HEK293T (cell line): Measurements from ENCODE around the gene CALCB.

Source experiments
- CTCF ChIA-PET: fragments of 350-600 bp; formaldehyde crosslinking; extraction: SDS; loops from one replicate; lab custom pipeline; 2021; ENCODE audit warnings: antibody characterized with exemption, inconsistent platforms; lab: Yijun Ruan, JAX
- POLR2A ChIA-PET: fragments of 350-600 bp; formaldehyde crosslinking; extraction: SDS; loops from one replicate; lab custom pipeline; 2020; ENCODE audit warnings: antibody characterized with exemption, inconsistent platforms; lab: Yijun Ruan, JAX
- DNase-seq: peaks from one replicate; pipeline ENCODE4 v3.0.0; 2012; ENCODE audit warnings: mixed read lengths; ENCODE audit errors: extremely low spot score
- ARNT ChIP-seq: fragments of 450-650 bp; IDR thresholded peaks from 2 replicates; pipeline ENCODE4 v1.6.1; 2017; ENCODE audit warnings: mild to moderate bottlenecking
- BHLHE40 ChIP-seq: fragments of 450-650 bp; IDR thresholded peaks from 2 replicates; pipeline ENCODE4 v1.6.1; 2016; ENCODE audit warnings: mild to moderate bottlenecking, moderate library complexity, borderline replicate concordance
- CTBP1 ChIP-seq: fragments of 450-650 bp; IDR thresholded peaks from 2 replicates; pipeline ENCODE4 v1.6.1; 2016; ENCODE audit warnings: borderline replicate concordance
- ELF4 ChIP-seq: fragments of 450-650 bp; IDR thresholded peaks from 2 replicates; pipeline ENCODE4 v1.6.1; 2017; ENCODE audit warnings: antibody characterized with exemption
- FOXA1 ChIP-seq: fragments of 450-650 bp; IDR thresholded peaks from 2 replicates; pipeline ENCODE4 v1.6.1; 2016; ENCODE audit warnings: mild to moderate bottlenecking
- FOXK2 ChIP-seq: fragments of 450-650 bp; IDR thresholded peaks from 2 replicates; pipeline ENCODE4 v1.6.1; 2016; ENCODE audit warnings: mild to moderate bottlenecking
- FOXM1 ChIP-seq: fragments of 450-650 bp; IDR thresholded peaks from 2 replicates; pipeline ENCODE4 v1.6.1; 2017; ENCODE audit warnings: mild to moderate bottlenecking, borderline replicate concordance
- HDGF ChIP-seq: fragments of 450-650 bp; IDR thresholded peaks from 2 replicates; pipeline ENCODE4 v1.6.1; 2017; ENCODE audit warnings: antibody characterized with exemption, borderline replicate concordance
- L3MBTL2 ChIP-seq: fragments of 450-650 bp; conservative IDR thresholded peaks from 2 replicates; pipeline ENCODE4 v1.6.1; 2016; ENCODE audit warnings: mild to moderate bottlenecking
- LEF1 ChIP-seq: fragments of 450-650 bp; IDR thresholded peaks from 2 replicates; pipeline ENCODE4 v1.6.1; 2017; ENCODE audit warnings: mild to moderate bottlenecking, borderline replicate concordance
- NFRKB ChIP-seq: fragments of 450-650 bp; IDR thresholded peaks from 2 replicates; pipeline ENCODE4 v1.6.1; 2016; ENCODE audit warnings: mild to moderate bottlenecking, moderate library complexity
- SP1 ChIP-seq: fragments of 450-650 bp; IDR thresholded peaks from 2 replicates; pipeline ENCODE4 v1.6.1; 2017
- SUZ12 ChIP-seq: fragments of 450-650 bp; IDR thresholded peaks from 2 replicates; pipeline ENCODE4 v1.6.1; 2016; ENCODE audit warnings: mild to moderate bottlenecking
- TARDBP ChIP-seq: fragments of 450-650 bp; IDR thresholded peaks from 2 replicates; pipeline ENCODE4 v1.6.1; 2016
- ZNF384 ChIP-seq: fragments of 450-650 bp; IDR thresholded peaks from 2 replicates; pipeline ENCODE4 v1.6.1; 2016
- TF ChIP-seq, protein P1 (sequence below): fragments of 450-650 bp; IDR thresholded peaks from 2 replicates; pipeline ENCODE4 v1.6.1; 2016

Gene CALCB

DNA sequence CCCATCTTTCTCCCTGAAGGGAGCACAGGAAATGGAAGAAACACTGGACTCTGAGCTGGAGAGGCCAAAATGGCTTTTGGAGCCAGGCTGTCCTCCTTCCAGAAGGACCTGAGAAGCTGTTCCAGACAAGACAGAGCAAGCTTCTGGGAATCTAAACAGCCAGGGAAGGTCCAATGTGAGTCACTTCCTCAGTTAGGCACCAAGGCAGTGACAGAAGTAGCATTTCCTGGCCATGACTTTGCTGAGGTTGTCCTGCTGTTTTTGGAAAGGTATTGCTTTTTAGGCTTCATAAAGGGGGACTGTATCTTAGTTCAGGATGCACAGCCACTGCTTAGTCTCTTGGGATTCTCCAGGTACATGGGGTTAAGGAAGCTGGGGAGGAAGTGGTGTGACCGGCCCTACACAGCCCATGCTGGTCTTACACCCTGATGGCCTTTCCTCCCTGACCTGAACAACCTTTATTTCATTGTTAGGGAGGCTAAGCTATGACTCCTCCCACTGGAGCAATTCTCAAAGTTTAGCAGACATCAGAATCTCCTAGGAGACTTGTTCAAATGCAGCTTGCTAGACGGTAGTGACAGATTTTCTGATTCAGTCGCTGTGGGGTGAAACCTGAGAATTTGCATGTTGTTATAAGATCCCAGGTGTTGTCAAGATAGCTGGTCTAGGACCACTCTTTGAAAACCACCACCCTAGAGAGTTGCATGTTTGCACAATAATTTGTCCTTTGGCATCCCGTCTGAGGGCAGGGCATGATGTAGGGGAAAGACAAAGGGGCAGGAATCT, 34.5 kb downstream of the CALCB start:
- DNase-seq: no peak
- no peak for TF ChIP-seq ZNF384
- ChIA-PET POLR2A (no interaction called here), CTCF (interaction anchor here (0.6 kb wide), 1 partner anchor 132 kb away, joined by 3 read pairs; no protein-coding TSS in a partner anchor)

- TF ChIP-seq ARNT (no peak), FOXA1 (no peak)
- ChIA-PET CTCF (interaction anchor here (0.6 kb wide), 1 partner anchor 133 kb away, joined by 3 read pairs; no protein-coding TSS in a partner anchor), POLR2A (no interaction called here)
- DNase-seq: no peak
These were observed 35.3 kb downstream of the CALCB start for GRCh38 chr11:15108592-15109130.

DNA sequence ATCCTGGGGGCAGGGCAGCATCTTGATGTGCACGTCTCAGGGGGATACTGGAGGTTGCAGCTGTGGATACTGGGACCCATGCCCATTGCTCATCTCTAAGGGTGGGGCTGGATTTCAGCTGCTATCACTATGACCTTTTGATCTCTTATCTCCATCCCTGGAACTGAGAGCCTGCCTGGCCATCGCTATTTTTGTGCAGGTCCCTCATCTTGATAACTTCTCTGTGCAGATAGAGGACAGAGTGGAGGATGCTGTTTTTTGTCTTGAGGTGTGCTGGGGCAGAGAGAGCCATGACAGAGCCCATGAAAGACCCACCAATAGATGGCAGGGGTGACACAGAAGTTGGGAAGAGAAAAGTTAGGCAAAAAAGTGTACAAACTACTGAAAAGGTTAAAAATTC, 36.2 kb downstream of the CALCB start:
- no peak for TF ChIP-seq FOXM1
- TF ChIP-seq FOXK2: no peak
- no peak for TF ChIP-seq BHLHE40
- ChIA-PET POLR2A (no interaction called here), CTCF (interaction anchor here (1.8 kb wide), 1 partner anchor 9 kb away, joined by 6 read pairs; no protein-coding TSS in a partner anchor)
- no peak for DNase-seq

DNA sequence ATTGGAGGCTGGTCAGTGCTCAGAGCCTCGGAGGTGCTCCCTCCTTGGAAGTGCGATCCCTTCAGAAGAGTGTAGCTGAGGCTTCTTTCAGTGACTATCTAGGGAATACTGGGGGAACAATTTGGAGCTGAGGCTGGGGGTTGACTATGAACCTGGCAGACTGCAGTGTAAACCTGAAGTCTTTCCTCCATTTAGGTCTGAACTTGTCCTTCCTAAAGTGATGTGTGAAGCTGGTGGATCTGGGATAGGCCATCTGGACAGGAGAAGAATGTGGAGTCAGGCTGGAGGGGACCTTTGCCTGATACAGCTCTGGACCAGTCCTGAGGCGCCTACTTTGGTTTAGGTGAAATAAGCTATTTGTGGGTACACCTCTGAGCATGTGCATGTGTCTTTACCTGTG, 37.8 kb downstream of the CALCB start:
- CTCF ChIA-PET: interaction anchor here (0.8 to 1.8 kb wide), 2 partner anchors 10 to 11 kb away, joined by 3 to 6 read pairs; no protein-coding TSS in a partner anchor
- DNase-seq: no peak
- TF ChIP-seq TARDBP (no peak), FOXK2 (no peak), SUZ12 (no peak), ELF4 (no peak), BHLHE40 (no peak), ZNF384 (no peak), FOXM1 (no peak), ARNT (no peak), L3MBTL2 (no peak), SP1 (no peak), LEF1 (no peak), FOXA1 (no peak), NFRKB (no peak), HDGF (no peak), CTBP1 (no peak)
- TF ChIP-seq, protein P1, sequence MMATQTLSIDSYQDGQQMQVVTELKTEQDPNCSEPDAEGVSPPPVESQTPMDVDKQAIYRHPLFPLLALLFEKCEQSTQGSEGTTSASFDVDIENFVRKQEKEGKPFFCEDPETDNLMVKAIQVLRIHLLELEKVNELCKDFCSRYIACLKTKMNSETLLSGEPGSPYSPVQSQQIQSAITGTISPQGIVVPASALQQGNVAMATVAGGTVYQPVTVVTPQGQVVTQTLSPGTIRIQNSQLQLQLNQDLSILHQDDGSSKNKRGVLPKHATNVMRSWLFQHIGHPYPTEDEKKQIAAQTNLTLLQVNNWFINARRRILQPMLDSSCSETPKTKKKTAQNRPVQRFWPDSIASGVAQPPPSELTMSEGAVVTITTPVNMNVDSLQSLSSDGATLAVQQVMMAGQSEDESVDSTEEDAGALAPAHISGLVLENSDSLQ: no peak
- POLR2A ChIA-PET: no interaction called here

DNA sequence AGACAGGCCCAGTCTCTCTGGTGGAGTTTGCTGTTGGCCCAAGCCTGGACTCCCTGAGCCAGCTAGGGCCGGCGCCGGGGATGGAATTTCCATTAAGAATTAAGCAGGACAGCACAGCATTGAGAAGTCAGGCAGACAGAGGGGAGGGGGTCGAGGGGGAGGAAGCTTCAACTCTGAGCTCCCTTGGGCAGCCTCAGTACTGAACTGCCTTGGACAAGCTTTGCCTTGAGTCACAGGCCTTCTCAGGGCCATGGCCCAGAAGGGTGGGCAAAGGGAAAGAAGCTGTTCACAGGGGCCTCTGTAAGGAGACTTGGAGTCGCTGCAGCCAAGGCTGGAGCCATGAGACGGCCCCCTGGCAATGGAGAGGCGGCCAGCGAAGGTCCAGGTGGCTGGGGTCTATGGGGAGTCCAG, 38.7 kb downstream of the CALCB start:
- no peak for TF ChIP-seq ELF4
- no peak for TF ChIP-seq SP1
- TF ChIP-seq, protein P1: no peak
- TF ChIP-seq NFRKB: no peak
- no peak for DNase-seq
- POLR2A ChIA-PET: no interaction called here
- CTCF ChIA-PET: interaction anchor here (0.8 kb wide), 1 partner anchor 12 kb away, joined by 3 read pairs; no protein-coding TSS in a partner anchor

DNA sequence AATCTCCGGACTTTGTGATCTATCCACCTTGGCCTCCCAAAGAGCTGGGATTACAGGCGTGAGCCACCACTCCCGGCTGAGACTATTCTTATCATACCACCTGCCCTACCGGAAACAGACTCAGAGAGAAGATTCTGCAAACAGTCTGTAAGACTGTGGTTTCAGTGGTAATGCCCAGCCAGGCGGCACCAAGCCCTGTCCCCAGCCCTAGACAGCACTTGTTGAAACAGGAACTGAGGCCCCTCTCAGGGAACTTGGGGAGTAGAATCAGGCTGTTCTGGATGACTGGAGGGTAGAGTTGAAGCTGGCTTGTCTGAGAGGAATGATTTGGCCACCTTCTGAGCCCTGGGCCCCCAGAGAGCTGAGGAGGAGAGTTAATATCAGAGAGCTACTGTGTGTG, 40.0 kb downstream of the CALCB start:
- ChIA-PET POLR2A (no interaction called here), CTCF (interaction anchor here (0.5 to 1.2 kb wide), 2 partner anchors 13 to 710 kb away, joined by 3 to 4 read pairs; no protein-coding TSS in a partner anchor)
- no peak for TF ChIP-seq BHLHE40
- TF ChIP-seq HDGF: no peak
- no peak for TF ChIP-seq SP1
- no peak for TF ChIP-seq FOXK2
- no peak for DNase-seq

- CTCF ChIA-PET: interaction anchor here (1.2 kb wide), 2 partner anchors 14 to 15 kb away, joined by 3 to 4 read pairs; no protein-coding TSS in a partner anchor
- POLR2A ChIA-PET: no interaction called here
- no peak for DNase-seq
- no peak for TF ChIP-seq ARNT
- TF ChIP-seq HDGF: no peak
- no peak for TF ChIP-seq SP1
- TF ChIP-seq, protein P1: no peak
- TF ChIP-seq FOXM1: no peak
- no peak for TF ChIP-seq ELF4
- no peak for TF ChIP-seq TARDBP
These were observed 41.4 kb downstream of the CALCB start, which contains the start of gene INSC for GRCh38 chr11:15114501-15115475. Gene INSC, plus strand, starts transcription at chr11:15114923. Its CDS starts 34,252 bp downstream, at chr11:15149175.
